HG02852 (cell line): ENCODE results near the gene LY6G6F.

Experiments
- ATAC-seq: cut with Tn5 transposase; IDR thresholded peaks from one replicate; pipeline ENCODE4 v1.9.1; 2021; ENCODE audit warnings: mild to moderate bottlenecking, moderate library complexity; ENCODE audit not compliant: unreplicated experiment

Gene LY6G6F

DNA sequence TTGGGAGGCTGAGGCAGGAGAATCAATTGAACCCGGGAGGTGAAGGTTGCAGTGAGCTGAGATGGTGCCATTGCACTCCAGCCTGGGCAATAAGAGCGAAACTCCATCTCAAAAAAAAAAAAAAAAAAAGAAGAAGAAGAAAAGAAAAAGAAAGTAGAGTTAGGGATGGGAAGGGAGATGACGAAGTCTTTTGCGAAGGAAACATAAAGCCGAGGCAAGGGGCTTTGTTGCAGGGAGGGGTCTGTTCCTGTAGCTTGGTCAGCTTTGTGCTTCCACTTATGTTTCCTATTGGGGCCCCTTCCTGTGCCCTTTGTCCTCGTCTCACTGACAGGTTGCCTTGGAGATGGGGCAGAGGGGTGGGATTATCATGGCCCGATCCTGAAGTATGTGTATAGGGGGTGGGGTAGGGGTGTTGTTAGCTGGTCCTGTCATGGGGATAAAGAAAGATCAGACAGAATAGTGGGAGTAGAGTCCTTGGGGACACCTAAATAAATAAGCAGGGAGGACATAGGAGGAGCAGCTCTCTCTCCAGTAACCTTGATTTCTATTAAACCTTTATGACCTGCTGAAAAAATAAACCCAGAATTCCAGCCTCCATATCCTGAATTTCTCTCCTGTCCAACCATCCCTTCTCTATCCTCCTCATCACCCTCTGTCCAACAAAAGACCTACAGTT is 30.8 kb downstream of the LY6G6F start:
- ATAC-seq = no peak

DNA sequence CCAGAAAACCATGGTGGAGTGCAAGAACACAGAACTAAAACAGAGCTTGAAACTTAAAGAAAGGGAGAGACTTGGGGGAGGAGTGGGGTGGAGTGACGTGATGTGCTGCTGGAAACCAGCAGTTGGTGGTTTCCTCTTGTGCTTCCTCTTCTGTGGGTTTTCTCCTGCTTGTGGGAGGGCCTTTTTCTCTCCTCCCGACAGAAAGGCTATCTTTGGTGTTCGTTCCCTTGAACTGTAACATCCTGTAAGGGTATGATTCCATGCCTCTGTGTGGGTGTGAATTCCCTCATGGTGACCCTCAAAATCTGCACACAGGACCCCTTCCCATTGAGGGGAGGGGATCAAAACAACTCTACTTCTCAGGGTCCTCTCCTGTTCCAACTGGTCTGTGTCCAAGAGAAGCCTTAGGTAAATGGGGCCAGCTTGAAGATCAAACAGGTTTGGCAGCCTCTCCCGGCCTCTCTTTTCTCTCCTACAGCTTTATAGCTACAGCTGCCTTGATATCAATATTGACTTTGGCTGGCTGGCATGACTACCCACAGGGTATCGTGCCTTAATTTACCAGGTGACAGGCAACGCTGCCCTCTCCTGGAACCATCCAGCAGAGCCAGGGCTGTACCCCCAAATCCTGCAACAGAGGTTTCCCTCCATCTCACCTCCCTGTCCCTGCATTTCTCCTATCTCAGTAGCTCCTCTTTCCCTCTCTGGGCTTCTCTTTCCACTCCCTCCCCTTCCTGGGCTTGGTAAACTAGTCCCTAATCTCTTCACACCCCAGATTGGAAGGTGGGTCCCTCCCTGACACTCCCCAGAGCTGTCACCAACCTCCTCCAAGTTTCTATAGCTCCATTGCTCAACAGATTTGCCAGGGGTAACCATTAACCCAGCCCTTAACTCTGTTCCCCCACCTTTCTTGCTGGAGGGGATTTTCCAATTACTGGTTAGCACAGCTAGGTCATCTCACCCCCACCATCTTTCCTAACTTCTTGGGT is 31.6 kb downstream of the LY6G6F start:
- no peak for ATAC-seq

DNA sequence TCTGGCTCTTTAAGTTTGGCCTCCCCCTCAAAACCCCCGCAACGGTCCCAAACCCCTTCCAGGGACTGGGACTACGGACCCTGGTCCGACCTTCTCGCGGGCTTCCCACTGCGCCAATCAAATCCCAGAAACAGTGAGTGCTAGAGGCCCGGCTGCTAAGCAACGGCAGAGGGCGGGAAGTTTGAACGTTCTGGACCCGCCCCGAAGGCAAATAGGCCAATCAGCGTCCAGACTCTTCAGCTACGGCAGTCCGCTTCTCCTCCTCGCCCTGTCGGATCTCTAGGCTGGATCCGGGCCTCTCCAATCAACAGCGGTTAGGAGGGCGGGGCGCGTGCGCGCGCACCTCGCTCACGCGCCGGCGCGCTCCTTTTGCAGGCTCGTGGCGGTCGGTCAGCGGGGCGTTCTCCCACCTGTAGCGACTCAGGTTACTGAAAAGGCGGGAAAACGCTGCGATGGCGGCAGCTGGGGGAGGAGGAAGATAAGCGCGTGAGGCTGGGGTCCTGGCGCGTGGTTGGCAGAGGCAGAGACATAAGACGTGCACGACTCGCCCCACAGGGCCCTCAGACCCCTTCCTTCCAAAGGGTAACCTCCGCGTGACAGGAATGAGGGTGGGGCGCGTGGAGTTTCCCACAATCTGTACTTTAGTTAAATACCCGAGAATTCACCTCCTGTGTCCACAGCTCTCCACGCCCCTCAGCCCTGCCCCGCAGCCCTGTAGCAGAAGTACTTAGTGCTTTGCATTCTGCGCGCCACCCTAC is 33.2 kb downstream of the LY6G6F start, which contains the start of gene MSH5:
MSH5 (plus strand) TSS at position 367 of the 758 bp plus-strand sequence. CDS start 462 bp downstream, outside the sequence.
- peak; percentile 72 for ATAC-seq

DNA sequence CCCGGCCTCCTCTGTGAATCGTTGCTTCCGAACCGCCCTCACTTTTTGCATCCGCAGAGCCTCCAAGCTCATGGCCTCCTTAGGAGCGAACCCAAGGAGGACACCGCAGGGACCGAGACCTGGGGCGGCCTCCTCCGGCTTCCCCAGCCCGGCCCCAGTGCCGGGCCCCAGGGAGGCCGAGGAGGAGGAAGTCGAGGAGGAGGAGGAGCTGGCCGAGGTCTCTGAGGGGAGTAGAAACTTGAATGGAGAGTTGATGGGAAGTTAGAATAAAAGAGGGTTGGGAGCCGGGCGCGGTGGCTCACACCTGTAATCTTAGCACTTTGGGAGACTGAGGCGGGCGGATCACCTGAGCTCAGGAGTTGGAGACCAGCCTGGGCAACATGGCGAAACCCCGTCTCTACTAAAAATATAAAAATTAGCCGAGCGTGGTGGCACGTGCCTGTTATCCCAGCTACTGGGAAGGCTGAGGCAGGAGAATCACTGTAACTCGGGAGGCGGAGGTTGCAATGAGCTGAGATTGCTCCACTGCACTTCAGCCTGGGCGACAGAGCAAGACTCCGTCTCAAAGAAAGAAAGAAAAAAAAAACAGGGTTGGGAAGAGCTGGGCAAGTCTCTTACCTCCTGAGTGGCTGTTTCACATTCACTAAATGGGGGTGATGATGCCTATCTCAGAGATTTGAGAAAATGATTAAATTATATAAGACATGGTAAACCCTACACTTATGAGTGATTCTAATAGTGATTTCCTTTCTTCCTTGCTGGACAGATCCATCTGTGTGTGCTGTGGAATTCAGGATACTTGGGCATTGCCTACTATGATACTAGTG is 33.9 kb downstream of the LY6G6F start:
- peak; percentile 1 for ATAC-seq

DNA sequence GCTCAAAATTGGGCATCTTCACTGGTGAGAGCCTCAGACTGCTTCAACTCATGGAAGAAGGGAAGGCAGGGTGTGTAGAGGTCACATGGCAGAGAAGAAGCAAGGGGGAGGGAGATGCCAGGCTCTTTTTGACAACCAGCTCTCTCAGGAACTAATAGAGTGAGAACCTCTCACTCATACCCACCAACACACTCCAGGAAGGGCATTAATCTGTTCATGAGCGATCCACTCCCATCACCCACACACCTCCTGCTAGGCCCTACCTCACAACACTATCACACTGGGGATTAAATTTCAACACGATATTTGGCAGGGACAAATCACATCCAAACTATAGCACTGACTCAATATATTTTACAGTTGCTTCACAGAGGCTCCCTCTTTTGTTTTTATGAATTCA is 35.1 kb downstream of the LY6G6F start:
- no peak for ATAC-seq

DNA sequence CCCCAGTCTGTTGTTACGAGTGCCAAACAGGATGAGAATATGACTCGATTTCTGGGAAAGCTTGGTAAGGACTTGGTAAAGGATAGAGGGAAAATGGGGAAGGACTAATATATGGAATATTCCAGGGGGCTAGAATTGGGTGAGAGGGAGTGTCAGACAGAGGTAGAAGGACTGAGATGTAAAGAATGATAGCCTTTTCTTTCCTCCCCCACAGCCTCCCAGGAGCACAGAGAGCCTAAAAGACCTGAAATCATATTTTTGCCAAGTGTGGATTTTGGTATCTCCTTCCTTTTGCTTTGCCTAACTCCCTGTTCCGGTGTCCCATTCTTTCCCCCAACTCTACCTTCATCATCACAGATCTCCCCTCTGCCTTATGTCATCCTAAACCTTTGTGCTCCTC is 36.2 kb downstream of the LY6G6F start:
- no peak for ATAC-seq

DNA sequence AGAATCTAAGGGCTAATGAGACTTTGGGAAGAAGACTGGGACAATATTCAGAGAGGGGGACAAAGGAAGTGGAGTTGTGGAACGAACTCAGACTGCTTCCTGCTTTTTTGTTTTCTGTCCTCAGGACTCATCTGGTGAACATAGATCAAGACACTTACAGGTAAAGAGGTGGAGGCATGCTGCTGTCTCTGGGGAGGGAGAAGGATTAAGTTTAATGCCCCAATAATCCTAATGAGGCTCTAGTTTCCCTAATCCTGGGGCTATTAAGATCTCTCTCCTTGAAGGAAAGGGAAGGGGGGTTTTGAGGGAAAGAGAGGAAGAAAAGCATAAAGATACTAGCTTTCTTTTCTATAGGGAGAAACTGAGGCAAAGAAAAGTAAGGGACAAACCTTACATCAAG is 37.8 kb downstream of the LY6G6F start:
- ATAC-seq = no peak

DNA sequence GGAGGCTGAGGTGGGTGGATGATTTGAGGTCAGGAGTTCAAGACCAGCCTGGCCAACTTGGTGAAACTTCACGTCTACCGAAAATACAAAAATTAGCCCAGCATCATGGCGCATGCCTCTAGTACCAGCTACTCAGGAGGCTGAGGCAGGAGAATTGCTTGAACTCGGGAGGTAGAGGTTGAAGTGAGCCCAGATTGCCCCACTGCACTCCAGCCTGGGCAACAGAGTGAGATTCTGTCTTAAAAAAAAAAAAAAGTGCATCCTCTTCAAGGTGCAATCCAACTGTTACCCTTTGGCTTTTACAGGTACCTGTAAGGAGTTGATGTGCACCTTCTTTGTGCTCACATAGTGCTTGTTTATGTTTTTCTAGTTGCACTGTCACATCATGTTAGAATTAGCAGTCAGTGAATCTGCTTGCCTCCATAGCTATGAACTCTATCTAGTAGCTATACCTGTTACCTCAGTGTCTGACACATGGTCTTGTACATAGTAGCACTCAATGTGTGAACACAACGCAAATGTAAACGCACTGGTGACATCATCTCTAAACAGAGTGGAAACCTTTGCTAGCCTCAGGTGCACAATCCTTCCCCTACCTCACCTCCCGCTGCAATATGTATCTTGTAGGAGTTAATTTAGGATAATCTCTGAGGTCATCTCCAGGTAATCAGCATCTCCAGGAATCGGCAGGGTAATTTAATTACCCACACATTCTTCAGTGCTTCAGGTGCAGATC is 42.8 kb downstream of the LY6G6F start:
- ATAC-seq = no peak

DNA sequence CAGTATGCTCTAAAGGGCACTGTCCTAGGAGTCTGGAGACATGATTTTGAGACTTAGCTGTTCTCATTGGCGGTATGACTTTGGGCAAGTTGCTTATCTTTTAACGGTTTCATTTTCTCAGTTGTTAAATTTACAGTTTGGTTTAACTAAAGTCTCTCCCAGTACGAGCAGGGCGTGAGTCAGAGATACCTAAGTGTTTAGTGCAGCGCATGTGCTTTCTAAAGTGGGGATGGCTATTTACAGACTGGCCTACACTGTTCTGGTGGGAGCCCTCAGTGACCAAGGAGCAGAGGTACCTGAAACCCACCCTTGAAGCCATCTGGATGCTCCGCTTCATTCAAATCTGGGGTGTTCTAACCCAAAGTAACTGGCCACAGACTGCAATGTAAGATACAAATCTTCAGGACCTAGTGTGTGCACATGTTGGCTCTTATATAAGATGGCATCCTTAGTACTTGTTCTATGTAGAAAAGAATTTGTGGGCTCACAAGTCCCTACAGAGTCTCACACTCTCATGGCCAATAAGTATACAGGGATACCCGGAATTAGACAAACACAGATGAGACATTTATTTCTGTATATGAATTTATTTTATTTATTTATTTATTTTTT is 43.9 kb downstream of the LY6G6F start:
- ATAC-seq = no peak

DNA sequence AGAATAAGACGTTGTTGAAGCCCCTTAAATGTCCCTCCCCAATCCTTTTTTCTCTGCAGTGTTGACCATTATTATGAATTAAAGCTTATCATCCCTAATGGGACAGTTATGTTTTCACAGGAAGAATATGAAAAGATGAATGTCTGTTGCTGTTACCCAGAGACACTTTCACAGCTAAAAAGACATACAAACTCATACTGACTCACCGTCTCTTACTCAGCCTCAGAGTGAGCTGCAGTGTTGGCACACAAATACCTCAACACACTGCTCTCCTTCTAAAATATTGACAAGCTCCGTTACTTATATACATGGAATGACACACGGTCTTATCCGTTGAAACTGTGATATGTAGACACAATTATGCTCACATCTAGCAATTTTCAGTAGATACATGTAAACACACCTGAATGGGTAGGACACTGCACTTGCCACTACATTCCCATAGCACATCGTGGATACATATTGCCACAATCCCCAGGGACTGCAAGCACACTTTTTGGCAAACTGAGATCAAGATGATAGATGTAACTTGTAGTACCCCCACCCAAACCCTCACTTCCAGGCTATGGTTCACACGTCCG is 46.2 kb downstream of the LY6G6F start:
- no peak for ATAC-seq

DNA sequence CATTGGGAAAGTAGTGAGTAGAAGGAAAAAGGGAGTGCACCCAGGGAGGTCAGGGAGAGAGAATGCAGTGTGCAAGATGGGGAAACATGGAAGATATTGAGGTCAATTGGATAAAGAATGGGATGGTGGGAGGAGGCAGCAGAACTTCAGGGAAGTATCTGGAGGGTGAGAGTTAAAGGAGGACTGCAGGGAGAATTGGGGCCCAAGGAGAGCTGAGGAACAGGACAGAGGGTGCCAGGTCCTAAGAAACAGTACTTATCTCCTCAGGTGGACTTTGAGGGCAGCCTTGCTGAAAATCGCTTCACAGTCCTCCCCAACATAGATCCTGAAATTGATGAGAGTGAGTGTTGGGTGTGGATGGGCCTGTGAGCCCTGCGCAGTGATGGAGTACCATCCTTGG is 51.6 kb downstream of the LY6G6F start:
- ATAC-seq = no peak
